Renal cortical epithelial cell (primary cell): ENCODE results near the gene HSPA9. TPM values are rescaled to one million over a fixed set of nuclear protein-coding genes. Genes with fewer than 3 reads are reported as not detected.
A peak's percentile ranks its signal among the peaks of the same experiment; 100 is the strongest.

ENCODE experiments used
- DNase-seq: peaks from one replicate; pipeline ENCODE4 v3.0.0-alpha.2; 2011; ENCODE audit warnings: low read depth
- total RNA-seq: library from RNA; depleted of rRNA; stranded (reverse); fragments of >200 nt; gene quantifications from 2 replicates; pipeline ENCODE4 v1.2.3, GENCODE V29; 2014

HSPA9 gene
- total RNA-seq: 386 and 419 TPM in 2 replicates

DNA sequence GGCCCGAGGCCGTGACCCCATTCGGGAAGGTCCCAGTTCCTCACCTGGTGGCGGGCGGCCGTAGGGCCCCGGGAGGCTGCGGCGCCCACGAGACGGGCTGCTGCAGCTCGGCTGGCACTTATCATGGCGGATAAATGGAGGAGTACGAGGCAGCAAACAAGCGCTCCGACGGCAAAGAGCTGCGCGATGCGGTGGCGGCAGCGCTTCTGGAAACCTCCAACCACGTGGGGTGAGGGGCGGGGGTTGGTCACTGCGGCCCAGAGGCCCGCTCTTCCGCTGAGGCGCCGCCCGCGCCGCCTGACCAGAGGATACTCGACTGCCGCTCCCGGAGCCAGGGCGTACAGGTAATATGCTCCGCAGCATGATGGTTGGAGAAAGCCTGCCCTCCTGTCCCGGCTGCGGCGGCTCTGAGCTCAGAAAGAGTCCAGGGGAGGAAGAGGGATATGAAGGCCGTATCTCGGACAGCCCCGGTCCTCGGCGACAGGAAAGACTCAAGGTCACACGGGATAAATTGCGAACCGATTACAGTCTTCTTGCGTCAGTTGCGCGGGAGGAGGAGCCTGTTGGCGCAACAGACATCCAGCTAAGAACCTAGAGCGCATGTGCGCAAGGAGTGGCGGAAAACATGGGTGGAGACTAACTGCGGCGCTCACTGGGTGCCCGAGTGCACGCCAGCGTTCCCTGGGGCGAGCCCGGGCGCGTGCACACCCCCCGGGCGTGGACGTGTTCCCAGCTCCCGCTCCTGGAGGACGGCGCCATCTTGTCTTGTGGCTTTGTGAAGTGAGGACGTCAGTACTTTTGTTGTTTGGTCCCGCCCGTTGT lies at the start of gene HSPA9:
TSS of gene HSPA9 (minus strand) at position 208 of the 822 bp plus-strand sequence. CDS start at position 125, 83 bp downstream.
- peak; percentile 99 for DNase-seq

DNA sequence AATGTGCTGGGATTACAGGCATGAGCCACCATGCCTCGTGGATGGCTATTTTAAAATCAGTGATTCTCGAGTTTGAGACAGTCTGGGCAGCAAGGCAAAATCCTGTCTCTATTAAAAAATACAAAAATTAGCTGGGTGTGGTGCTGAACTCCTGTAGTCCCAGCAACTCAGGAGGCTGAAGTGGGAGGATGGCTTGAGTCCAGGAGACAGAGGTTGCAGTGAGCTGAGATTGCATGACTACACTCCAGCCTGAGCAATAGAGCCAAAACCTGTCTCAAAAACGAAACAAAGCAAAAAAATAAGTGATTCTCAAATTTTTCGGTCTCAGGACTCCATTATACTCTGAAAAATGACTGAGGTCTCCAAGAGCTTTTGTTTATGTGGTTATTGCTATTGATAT lies 47.9 kb upstream of the HSPA9 start:
- no peak for DNase-seq

DNA sequence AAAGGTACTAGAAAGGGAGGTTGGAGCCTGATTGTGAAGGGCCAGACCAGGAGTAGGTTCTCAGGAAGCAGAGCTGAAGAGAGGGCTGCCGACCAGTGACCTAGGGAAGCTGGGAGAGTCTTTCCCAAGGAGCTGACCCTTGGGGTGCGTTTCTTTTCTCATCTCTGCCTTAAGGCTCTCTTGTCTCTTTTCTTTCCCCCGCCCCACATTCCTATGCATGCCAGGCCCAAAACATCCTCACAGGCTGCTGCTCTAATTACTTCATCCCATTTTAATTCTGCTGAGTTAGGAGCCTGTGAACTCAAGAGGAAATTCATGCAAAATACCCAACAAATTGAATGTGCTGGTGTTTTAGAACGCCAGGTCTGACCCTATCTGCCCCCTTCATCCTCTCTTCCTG lies 46.9 kb upstream of the HSPA9 start:
- DNase-seq: no peak

DNA sequence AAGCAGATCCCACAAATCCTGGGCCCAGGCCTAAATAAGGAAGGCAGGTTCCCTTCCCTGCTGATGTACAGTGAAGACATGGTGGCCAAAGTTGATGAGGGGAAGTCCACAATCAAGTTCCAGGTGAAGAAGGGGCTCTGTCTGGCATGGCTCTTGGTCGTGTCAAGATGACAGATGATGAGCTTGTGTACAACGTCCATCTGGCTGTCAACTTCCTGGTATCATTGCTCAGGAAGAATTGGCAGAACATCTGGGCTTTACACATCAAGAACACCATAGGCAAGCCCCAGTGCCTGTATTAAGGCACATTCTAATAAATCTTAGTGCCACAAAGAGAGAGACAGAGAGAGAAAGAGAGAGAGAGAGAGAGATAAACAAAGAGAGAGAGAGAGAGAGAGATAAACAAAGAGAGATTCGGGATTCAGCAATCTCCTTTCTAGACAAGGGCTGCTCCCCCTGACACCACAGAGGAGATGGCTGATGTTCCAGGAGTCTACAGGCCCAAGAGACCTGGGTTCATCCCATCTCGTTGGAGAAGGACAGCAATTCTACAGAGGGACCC lies 45.5 kb upstream of the HSPA9 start:
- DNase-seq: no peak

DNA sequence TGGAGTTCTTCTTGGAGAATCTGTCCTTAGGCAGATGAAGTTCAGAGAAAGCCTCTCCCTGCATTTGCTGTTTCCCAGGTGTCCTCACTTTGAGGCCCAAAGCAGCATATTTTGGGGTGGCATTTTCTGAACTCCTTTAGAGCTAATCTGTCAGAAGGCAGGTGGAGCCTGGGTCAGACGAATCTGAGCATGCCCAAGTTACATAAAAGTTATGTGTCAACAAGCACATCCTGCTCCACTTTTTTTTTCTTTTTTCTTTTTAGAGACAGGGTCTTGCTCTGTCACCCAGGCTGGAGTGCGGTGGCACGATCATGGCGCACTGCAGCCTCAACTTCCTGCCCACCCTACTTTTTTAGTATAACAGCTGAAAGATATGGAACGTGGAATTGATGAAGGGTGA lies 41.3 kb upstream of the HSPA9 start:
- no peak for DNase-seq

DNA sequence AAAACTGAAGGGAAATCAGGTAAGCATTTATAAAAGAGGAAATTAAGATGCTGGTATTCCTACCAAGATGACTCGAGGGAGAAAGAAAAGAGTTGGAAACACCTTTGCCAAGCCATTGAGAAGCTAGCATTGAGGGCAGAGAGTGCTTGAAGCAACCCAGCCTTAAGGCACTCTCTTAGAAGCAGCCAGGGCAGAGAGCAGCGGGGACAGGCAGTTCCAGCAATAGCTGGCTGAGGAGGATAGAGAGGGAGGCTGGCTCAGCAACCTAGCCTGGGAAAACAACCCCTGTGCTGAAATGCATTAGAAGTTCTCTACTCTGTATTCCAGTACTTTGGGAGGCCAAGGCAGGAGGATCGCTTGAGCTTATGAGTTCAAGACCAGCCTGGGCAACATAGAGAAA lies 40.3 kb upstream of the HSPA9 start:
- DNase-seq: no peak

DNA sequence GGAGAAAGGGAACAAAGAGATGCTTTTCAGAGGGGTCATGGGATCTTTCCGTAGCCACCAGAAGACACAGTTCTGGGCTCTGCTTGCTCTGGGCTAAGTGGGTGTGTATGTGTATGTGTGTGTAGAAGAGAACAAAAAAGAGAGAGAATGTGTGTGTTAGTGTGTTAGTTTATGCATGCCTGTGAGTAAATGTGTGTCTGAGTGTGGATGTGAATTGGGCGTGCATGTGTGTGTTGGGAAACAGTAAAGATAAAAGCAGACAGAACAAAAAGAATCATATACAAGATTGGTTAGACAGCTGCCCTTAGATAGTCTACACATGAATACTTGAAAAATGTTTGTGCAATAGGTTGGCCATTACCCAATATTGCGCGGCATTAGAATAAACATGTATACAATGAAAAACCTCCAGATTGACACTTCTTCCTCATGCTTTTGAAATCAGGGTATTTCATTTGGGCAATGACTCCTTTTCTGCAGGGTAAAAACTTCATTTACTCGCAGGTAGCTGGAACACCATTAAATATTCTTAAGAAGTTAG lies 36.5 kb upstream of the HSPA9 start:
- no peak for DNase-seq

DNA sequence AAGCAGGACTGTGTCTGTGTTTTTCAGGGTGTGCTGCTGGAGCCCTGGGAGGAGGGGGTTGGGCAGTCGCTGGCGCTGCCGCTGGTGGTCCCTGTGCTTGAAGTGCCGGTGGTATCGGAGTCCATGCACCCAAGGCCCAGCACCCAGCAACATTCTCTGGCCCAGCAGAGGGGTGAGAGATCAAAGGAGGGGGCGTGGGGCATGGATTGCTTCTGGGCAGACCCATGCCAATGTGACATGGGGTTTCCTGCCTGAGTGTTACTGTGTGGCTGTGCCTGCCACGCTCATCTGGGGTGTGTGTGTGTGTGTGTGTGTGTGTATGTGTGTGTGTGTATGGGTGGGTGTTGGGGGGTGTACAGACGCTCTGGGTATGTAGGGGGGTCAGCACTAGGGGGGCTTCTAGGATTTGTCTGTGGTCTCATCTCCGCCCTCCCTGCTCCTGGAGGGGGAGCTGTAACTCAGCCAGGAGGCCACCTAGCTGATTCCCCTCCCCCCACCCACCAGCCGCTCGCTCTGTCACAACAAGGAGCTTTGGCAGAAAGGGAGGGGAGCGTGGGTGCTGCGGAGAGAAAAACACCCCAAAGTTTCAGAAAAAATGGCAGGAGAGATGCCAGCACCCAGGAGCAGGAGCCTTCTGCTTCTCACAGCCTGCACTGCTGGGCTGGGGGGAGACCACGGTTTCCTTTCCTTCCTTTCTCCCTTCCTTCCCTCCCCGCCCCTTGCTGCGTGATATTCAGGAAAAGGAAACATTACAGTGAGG lies 35.9 kb upstream of the HSPA9 start:
- DNase-seq: no peak

DNA sequence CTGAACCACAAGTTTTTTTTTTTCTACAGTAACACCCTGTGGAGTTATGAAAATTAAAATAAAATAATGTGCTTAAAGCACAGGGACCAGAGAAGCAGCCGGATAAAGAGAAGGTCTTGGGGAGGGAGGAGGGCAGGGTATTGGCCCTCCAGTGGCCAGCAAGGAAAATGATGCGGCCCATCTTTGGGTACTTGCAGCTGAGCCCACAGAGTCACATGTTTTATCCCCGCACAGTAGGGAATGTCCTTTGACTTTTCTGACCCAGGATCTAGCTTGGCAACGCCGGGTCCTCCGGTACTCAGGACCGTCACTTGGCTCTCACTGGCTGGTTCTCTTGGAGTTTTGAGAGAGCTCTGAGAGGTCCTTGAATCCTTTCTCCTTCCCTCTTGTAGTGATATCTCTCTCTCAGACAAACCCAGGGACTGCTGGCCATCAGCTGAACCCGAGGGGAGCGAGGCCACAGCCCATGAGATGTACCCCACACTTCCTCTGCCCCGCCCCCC lies 35.3 kb upstream of the HSPA9 start:
- DNase-seq: no peak

DNA sequence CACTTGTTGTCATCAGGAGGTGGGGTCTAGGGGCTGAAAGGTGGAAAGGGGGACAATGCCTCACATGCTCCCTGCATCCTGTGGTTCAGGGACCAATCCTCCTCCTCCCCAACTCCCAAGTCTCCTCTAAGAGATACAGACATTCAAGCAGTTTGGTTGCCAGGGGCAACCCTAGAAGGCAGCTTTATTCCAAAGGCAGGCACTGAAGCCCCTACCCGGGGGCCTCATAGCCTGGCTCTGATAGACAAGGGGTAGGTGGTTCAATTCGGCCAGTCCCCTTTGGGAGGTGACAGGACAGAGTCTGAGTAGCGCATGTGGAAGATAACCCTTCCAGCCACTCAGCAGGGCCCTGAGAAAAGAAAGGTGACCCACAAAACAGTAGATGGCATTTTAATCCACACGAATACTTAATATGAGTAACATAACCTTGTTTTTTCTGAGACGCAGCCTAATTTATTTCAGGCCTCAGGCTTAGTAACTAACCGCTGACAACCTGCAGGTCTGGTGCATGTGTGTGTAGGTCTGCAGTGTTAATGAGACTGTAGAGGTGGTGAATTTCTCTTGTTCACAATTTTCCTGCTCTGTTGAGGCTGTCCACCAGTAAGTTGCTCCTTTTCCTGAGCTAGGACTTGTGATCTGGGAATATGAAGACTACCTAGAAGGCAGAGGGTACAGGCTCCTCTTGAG lies 31.3 kb upstream of the HSPA9 start:
- DNase-seq: peak; percentile 21

DNA sequence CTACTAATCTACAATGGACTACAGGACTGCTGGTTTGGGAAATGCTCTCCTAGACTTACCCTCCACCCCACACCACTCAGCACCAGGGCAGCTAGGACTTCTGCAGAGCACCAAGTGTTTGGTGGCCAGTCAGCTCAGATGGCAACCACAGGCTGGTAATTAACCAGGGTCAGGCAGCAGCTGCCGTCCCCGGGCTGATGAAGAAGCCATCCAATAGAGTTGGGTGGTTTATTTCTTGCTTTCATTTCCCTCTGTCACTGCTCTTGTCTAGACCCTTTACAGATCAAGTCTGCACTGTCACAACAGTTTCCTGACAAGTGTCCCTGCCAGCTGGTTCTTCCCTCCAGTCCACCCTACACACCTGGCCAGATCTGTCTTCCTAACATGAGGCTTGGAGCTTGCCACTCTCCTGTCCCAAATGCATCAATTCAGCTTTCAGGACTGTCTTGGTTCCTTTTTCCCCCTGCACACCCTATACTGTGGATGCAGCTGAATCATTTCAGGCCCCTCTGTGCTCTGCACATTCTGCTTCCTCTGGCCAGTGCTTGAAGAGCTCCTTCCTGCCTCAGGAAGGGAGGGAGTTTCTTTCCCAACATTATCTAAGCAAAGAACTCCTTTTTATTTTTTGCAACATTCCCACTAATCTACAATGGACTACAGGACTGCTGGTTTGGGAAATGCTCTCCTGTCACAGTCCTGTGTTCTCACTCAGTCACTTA lies 30.2 kb upstream of the HSPA9 start:
- no peak for DNase-seq

DNA sequence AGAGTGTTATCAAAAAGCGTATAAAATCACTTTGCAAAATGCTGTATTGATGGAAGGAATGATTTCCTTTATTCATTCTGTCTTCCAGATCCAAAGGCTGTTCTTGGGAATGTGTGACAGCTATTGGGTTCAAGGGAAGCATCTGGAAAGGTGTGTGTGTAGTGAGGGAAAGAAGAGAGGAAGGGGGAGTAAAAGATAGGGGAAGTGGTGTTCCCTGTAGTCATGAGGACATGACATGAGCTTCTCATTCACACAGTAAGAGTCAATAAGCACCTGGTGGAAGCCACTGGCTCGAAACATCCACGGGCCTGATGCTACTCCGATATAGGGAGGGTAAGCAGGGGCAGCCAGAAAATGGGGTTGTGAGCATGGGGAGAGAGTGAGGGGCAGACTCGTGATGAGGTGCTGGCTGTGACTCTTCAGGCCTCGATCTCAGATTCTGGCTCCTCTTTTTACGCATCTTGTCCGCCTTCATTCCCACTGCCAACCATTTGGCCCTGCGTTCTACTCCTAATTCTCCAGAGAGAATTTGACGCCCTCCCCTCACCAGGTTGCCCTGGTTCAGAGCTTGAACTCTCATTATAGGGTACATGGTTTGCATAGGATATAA lies 29.1 kb upstream of the HSPA9 start:
- DNase-seq: no peak

DNA sequence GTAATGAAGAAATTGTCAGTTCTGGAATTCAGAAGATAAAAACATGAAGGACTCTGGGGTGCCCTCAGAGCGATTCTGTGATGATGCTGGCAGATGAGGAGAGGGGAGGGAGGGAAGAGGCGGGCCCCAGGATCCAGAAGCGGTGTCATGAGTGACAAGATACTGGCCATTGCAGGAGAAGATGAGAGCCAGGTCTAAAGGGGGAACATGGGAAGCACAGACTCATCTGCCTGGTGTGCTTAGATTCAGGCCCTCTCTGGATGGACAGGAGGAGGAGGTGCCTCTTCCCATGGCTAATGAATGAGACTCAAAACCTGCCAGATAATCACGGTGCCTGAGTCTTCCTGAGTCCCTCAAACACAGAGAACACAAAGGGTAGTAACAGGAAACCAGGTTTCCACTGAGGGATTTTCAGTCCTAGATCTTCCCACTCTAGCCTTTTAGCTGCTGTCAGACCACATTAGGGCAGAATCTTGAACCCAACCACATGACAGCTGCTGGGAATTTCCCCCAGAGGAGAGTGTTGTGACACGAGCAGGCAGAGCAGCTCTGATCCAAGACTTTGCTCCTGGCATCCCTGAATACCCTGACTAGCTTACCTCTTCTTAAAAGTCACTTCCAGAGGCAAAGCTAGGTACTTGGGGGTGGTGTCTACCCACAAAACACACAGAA lies 28.2 kb upstream of the HSPA9 start:
- DNase-seq: peak; percentile 75

DNA sequence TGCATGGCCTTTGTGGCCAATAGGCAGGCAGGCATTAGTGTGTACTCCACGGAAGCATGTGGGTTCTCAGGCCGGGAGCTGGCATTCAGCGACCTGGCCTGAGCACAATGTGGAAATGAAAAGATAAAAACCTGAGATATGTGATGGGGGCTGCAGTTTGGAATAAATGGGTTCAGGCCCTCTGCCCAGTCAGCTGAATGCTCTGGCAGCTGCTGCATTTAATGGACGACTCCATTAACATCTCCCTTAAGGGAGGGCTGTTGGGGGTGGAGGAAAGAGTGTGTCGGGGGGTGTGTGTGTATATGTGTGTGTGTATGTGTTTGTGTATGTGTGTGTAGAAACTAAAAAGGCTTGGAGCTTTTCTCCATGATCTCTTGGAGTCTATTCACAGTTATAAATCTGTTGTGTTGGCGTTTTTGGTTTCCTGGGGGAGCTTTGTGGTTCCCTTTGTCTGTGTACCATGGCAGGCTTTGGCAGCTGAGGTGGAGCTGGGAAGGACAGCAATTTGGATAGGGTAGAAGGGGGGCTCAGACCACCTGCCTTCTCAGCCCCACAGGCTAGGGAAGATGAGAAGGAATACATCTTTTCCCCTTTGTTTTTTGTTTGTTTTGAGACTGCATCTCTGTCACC lies 27.3 kb upstream of the HSPA9 start:
- no peak for DNase-seq

DNA sequence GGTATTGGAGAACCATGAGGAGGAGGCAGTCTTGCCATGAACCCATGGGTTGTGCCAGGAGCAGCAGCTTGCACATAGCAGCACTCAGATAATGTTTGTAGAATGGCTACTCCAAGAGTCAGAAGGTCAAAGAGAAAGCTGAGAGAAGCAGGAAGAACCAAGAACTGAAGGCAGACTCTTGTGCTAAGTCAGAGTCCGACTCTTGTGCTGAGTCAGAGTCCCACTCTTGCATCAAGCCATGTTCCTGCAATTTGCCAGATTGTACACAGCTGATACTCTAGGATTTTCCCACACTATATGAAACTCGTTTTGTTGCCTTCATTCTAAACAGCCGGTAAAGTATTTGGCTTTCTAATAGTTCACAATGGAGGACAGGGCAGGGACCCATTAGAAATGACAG lies 26.2 kb upstream of the HSPA9 start:
- peak; percentile 90 for DNase-seq

DNA sequence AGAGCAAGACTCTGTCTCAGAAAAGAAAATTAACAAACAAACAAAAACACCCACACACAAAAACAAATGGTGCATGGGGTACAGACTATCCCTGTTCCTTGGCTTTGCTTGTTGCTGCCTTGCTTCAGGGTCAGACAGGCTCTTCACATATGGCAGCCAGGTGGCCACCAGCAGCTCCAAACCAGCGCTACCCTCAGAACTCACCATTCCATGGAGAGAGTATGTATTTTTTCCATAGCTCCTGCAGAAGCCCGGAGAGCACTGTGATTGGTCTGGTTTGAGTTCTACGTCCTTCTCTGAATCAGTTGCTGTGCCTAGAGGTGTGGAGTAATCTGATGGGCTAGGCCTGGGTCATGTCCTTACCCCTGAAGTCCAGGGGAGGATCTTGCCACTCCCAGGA lies 25.2 kb upstream of the HSPA9 start:
- DNase-seq: no peak

DNA sequence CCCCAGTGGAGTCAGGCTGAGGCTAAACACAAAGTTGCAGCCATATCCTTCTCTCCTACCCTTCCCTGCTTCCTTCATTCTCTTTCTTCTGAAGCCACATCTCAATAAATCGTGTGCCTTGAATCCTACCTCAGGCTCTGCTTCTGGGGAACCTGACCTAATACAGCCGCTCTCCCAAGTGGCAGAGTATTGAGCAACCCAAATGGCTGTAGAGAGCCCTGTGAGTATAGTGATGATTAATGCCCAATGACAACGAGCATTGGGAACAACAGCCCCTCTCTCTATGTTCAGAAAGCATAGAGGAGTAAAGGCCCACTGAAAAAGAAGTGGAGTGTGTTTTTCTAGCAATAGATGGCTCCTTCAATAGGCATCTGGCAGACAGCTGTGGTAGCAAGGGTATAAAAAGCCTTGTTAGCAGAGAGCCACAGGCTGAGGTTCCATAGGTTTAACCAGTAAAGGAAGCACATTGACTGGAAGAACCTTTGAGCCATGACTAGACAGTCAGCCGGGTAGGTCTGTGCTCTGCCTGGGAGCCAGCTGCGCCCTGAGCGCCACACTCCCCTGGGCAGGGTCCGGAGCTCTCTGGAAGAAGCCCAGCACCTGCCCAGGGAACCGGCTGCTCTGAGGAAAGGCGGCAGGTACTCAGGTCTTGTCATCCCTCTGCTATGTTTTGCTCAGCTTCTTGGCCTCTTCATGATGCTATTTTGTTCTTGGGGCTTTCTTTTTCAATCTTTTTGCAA lies 22.6 kb upstream of the HSPA9 start:
- DNase-seq: no peak

DNA sequence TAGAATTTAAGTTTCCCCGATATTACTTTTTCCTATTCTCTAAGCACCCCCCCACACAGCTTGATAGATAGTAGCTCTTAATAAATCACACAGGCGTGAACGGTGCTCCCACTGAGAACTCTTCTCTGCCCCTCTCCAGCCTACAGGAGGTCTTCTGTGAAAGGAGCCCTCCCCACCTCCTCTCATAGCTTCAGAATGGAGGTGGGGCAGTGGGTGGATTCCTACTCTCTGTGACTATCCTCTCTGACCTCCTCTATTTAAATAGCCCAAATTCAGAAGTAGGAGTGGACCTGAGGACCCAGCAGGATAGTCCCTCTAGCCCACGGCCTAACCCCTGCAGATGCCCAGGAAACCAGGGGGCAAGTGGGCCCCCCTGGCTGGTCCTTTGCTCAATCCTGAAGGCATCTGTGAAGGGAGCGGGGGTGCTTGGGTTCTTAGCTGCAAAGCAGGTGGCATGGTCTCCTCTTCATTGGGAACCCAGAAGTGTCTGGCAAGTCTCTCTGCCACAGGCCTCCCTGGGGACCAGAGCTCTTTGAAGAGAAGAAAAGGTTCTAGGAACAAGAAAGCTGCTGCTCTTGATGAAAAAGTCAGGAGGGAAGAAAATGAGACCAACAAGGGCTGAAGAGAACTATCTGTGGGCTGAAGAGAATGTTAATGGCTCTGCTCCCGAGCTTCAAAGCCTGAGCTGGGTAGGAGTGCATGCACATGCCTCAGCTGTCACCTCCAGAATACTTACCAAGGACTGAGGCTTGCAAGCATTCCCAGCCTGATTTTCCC lies 21.1 kb upstream of the HSPA9 start:
- DNase-seq: no peak
